Testis (tissue), 2 donors: ENCODE measurements around the gene MLYCD.

ENCODE experiments used
- CTCF ChIP-seq, 3 experiments: fragments of 450-650 bp in 2 of 3; fragments of 200-600 bp in 1 of 3; sonication (generic) in 1 of 3; IDR thresholded peaks; one replicate each; pipeline ENCODE4 v1.5.1; 2016 to 2019; ENCODE audit warnings: antibody characterized with exemption in 3 of 3, mild to moderate bottlenecking in 2 of 3, moderate library complexity in 1 of 3
- POLR2A ChIP-seq: fragments of 450-650 bp; IDR thresholded peaks from one replicate; pipeline ENCODE4 v1.6.1; 2017; ENCODE audit warnings: antibody characterized with exemption, mild to moderate bottlenecking, moderate library complexity

GRCh38 chr16:83940630-83941378, 41.9 kb downstream of the MLYCD start:
- no peak for TF ChIP-seq POLR2A
- no peak for TF ChIP-seq CTCF (IDR thresholded peaks at IDR 0.05)
